CD4-positive, alpha-beta T cell treated with Interleukin-21 for 1 hour (primary cell): ENCODE measurements around the gene CKAP4.

Source experiments
- DNase-seq: peaks from one replicate; pipeline ENCODE4 v3.0.0-alpha.2; 2020

The CKAP4 gene

DNA sequence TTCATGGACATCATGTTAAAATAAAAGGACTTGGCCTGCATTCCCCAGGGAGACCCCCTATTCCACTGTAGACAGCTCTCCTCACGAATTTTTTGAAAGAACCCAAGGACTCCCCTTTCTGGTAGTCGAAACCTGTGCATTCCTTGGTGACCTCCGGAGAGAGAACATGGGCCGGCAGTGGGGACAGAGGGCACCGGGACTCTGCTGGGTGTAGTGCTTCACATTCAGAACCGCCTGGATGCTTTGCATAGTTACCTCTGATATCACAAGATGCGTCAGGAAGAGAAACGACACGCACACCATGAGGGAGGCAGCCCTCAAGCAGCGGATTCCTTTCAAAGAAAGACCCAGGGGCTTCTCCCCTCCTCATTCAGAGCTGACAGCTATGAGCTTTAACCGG is 9.7 kb downstream of the CKAP4 start:
- no peak for DNase-seq

DNA sequence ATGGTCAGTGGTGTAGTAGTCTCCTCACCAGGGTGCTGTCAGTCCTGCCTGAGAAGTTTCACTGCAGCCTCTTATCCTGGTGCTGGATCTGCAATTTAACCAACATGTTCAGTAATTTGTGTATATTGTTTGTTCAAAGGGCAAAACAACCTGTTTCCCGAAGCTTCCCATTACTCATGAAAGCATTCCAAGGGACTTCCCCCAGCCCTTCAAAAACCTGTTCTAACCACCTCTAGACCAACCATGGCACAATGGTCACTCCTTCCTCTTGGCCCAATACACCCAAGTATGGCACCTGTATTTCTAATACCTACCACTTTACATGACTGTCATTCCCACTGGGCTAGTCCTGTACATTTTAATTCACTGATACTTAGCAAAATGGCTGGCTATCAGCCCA is 12.1 kb downstream of the CKAP4 start:
- no peak for DNase-seq

DNA sequence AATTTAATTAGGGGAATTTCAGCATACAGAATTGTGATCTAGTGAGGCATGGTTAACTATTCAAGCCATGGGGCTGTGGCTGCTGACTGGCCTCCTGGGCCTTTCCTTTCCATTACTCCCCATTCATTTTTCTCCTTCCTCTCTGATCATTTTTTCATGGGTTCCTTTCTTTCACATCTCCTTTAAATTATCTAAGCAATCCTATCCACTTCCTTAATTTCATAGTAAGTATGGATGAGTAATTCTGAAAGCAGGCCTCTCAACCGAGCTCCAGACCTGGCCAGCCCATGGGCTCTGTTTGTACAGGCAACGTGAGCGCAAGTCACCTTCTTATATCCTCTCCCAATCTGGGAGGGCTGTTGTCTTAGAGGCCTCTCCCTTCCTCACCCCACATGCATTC is 13.4 kb downstream of the CKAP4 start:
- DNase-seq, result no peak

- DNase-seq, result no peak
Measured at GRCh38 chr12:106233011-106233410, 14.8 kb downstream of the CKAP4 start.

DNA sequence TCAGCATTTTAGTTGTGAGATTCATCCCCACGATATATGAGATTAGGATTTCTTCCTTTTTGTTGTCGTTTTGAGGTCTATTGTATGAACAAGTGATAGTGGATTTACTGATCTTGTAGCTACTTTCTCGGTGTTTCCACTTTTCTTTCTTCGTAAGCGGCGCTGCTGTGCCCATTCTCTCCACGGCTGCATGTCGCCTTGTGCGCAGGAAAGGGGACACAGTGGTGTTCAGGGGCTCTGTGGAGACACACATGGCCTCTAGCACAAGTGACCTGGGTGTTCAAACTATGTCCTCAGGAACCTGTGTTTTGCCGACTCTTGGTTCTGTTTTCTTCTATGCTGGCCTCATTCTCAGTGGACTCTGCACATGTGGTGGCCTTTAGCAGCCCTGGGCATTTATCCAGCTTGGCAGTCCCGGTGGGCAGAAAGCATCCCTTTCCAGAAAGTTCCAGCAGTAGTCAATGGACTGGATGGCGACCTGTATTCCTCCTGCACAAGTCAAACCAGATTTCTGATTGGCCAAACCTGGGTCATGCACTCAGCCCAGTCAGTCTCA is 18.7 kb downstream of the CKAP4 start:
- DNase-seq, result no peak

- DNase-seq, result no peak
Measured at GRCh38 chr12:106228320-106228710, 19.5 kb downstream of the CKAP4 start.

DNA sequence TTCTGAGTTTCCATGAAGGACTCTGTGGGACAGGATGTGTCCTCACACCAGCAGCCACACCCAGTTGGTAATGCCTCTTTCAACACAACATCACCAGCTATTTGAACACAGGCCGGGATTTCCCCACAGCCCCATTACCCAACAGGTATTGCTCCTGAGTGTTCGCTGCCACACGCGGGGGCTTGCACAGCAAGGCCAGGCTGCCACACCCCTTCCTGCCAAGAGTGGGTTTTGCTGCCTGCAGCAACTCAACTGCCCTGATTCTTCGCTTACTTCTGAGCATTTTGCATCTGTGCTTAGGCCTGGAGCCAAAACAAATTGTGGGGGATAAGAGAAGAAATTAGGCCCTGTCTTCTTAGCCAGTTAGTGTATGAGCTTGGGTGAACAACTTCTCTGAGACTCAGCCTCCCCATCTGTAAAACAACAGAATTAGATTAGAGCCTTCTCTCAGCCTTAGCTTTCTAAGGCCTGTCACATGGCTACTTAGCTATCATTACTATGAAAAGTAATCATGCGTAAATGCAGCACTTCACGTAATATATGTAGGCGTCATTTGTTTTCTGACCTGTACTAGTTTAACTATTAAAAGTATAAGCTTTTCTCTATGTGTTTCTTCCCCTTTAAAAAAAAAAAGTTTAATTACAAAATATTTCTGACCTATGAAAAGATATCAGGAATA is 20.0 kb downstream of the CKAP4 start:
- peak; percentile 77 for DNase-seq

DNA sequence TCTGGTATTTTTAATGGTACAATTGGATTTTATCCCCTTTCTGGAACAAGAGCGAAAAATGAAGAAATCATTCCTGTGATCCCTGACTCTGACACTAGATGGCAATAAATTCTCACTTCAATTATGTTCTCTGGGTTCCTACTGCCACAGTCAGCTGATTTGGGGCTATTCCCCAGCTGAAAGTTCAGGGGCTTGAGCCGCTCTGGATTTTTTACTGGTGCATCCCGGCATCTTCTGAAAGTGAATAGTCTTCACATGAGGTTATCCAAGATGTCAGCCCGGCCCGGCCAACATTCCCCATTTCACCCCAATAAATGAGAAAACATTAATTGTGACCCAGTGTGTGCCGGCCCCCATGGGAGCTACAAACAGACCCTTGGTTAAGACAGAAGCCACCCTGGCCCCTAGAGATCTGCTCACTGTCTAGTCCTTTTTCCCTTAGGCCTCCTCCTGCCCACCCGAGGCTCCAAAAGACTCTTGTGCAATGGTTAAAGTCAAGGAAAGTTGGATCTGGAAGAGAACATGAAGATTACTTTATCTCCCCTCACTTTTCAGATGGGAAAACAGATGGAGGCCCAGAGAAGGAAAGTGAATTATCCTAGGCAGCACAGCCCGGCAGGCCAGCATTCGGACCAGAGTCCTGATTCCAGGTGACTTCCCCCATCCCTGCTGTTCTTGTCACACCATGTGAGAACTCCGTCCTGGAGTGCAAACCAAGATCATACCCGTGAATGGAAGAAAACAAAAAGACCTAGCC is 20.8 kb downstream of the CKAP4 start:
- peak; percentile 65 for DNase-seq

- DNase-seq, result no peak
Measured at GRCh38 chr12:106224355-106224706, 23.5 kb downstream of the CKAP4 start.

GRCh38 chr12:106223485-106224354 is 24.1 kb downstream of the CKAP4 start:
- peak; percentile 76 for DNase-seq

GRCh38 chr12:106220536-106220935 is 27.3 kb downstream of the CKAP4 start:
- no peak for DNase-seq

DNA sequence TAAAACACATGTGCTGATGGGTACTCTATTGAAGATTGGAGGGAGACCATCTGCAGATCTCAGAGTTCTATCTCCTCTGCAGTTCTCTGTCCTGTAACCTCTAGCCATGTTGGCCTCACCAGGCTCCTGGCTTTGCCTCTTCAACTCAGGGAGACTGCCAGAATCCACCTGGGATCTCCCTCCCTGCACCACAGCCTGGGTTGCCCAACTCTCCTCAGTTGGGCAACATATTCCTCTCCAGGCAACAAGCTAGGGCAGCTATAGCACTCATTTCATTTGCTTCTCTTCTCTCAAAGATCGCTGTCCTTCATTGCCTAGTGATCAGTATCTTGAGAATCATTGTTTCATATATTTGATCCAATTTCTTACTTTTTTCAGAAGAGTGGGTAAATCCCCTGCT is 28.8 kb downstream of the CKAP4 start:
- no peak for DNase-seq

DNA sequence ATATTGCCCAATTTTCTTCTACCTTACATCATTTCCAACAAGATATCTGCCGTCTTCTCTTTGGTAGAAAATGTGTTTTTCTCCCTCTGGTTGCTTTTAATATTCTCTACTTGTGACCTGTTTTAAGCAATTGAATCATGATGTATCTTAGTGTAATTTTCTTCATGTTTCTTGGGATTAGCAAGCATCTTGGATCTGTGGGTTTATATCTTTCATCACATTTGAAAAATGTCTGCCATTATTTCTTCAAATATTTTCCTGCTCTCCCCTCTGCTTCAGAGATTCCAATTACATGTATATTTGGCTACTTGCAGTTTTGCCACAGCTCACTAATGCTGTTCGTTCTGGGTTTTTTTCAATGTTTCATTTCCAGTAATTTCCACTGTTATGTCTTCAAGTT is 30.1 kb downstream of the CKAP4 start:
- no peak for DNase-seq

DNA sequence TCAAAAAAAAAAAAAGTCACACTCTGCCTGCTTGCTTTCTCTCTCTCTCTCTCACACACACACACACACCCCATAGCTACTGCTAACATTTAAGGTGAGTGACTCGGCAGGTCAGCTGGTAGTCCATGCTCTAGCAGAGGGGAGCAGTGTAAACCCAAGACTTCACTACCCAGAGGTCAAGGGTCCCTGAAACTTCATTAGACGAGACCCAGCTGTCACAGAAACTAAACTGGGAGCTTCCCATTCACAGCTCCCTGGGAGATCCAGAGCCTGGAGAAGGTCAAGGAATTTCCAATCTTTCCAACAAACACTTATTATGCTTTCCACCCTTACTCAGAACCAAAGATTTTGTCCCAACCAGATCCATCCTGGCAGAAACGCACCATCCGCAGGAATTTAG is 33.2 kb downstream of the CKAP4 start:
- no peak for DNase-seq

GRCh38 chr12:106213662-106214061 is 34.2 kb downstream of the CKAP4 start:
- no peak for DNase-seq

DNA sequence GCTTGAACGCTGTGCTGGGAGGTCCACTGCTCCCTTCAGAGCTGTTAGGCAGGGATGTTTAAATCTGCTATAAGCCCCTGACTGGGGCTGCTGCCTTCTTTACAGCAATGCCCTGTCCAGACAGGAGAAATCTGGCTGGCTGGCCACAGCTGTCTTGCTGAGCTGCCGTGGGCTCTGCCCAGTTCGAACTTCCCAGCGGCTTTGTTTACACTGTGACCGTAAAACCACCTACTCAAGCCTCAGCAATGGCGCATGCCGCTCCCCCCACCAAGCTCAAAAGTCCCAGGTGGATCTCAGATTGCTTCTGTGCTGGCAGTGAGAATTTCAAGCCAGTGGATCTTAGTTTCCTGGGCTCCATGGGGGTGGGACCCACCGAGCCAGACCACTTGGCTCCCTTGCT is 35.8 kb downstream of the CKAP4 start:
- no peak for DNase-seq

DNA sequence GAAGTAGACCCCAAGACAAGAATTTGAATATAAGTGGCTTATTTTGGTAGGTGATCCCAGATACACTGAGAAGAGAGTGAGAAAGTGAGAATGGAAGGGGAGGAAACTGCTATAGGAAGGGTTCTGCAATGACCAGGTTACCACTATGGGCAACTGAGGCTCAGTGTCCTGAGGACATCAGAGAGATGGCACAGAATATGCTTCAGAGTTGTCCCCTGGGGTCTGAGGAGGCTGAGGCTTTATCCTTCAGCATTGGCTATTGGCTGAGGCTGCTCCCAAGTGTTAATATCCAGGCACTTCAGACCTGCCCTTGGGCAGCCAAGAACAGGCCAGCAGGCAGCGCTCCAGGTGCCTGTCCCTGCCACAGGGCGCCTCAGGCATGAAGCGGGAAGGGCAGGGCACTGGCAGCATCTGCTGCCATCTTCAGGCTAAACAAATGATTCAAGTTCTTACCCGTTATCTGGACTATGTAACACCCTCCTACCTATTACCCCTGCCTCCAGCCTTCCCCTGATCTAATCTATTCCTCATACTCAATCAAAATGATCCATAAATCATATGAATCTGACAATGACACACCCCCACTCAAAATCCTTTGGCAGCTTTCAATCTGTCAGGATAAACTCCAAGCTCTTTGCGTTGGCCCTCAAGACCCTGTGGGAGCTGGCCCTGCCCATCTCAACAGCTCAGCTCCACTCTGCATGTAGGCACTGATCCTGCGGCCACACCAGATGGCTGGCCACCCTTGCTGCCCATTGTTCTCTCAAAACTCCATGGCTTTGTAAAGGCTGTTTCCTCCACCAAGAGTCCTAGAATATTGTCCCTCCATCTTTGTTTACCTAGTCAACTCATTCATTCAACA is 42.4 kb downstream of the CKAP4 start:
- no peak for DNase-seq

GRCh38 chr12:106204312-106204711 is 43.5 kb downstream of the CKAP4 start:
- DNase-seq, result no peak

- no peak for DNase-seq
Measured at GRCh38 chr12:106197906-106198623, 49.8 kb downstream of the CKAP4 start.

- no peak for DNase-seq
Measured at GRCh38 chr12:106195621-106196027, 52.2 kb downstream of the CKAP4 start.

- no peak for DNase-seq
Measured at GRCh38 chr12:106194351-106194750, 53.5 kb downstream of the CKAP4 start.
